ENCODE measurements around the gene ST14. TPM values are rescaled to one million over a fixed set of nuclear protein-coding genes. Genes with fewer than 3 reads are reported as not detected.
"Not testable (repeated sequence)": the region's sequence is repeated elsewhere in the genome, so short reads cannot be mapped to it uniquely, and the experiment has no call there.

ST14 gene
- total RNA-seq, 1 donor from 2014 or later = 22.6 TPM

- Mint-ChIP-seq H3K36me3 (ENCODE audit: low read depth) (peaks cover 35% of the 10 kb centered on the region), H3K9me3 (no peaks in the 10 kb centered on the region), H3K27me3 (no peaks in the 10 kb centered on the region), H3K4me1 (no peaks in the 10 kb centered on the region), H3K4me3 (no peak overlapping the region), H3K27ac (no peak overlapping the region)
- no peak for ATAC-seq (ENCODE audit: low read depth)
- intact Hi-C loops (cut with micrococcal nuclease) = no loop called here
- TF ChIP-seq CTCF (IDR thresholded peaks at IDR 0.05) = no peak
- ChIA-PET POLR2A (no interaction called here), CTCF (no interaction called here)
- DNase-seq = no peak
Measured at GRCh38 chr11:130190371-130190881, 30.8 kb downstream of the ST14 start.

- H3K36me3 Mint-ChIP-seq (ENCODE audit: low read depth) = peaks cover 42% of the 10 kb centered on the region
- no peaks in the 10 kb centered on the region for H3K4me1 Mint-ChIP-seq
- no peak overlapping the region for H3K27ac Mint-ChIP-seq
- no peak for DNase-seq
- H3K9me3 Mint-ChIP-seq = no peaks in the 10 kb centered on the region
- no peak for TF ChIP-seq CTCF (IDR thresholded peaks at IDR 0.05)
- no peaks in the 10 kb centered on the region for H3K27me3 Mint-ChIP-seq
- ChIA-PET POLR2A (no interaction called here), CTCF (no interaction called here)
- no peak for ATAC-seq (ENCODE audit: low read depth)
- no peak overlapping the region for H3K4me3 Mint-ChIP-seq
- intact Hi-C loops (cut with micrococcal nuclease) = no loop called here
Measured at GRCh38 chr11:130191896-130192295, 32.3 kb downstream of the ST14 start.

- intact Hi-C loops (cut with micrococcal nuclease) = no loop called here
- TF ChIP-seq CTCF (IDR thresholded peaks at IDR 0.05) = no peak
- ChIA-PET CTCF (interaction anchor here (0.8 kb wide), 1 partner anchor 60 kb away, joined by 4 read pairs; no protein-coding TSS in a partner anchor), POLR2A (no interaction called here)
- no peaks in the 10 kb centered on the region for H3K9me3 Mint-ChIP-seq
- H3K4me3 Mint-ChIP-seq = no peak overlapping the region
- DNase-seq = no peak
- no peak for ATAC-seq (ENCODE audit: low read depth)
- no peaks in the 10 kb centered on the region for H3K4me1 Mint-ChIP-seq
- H3K36me3 Mint-ChIP-seq (ENCODE audit: low read depth) = peaks cover 47% of the 10 kb centered on the region
- no peak overlapping the region for H3K27ac Mint-ChIP-seq
- no peaks in the 10 kb centered on the region for H3K27me3 Mint-ChIP-seq
Measured at GRCh38 chr11:130192845-130193267, 33.3 kb downstream of the ST14 start.

- H3K4me3 Mint-ChIP-seq; H3K4me1 Mint-ChIP-seq; H3K27me3 Mint-ChIP-seq; ATAC-seq (ENCODE audit: low read depth); DNase-seq; intact Hi-C loops (cut with micrococcal nuclease); H3K9me3 Mint-ChIP-seq; POLR2A ChIA-PET; H3K27ac Mint-ChIP-seq: not testable (repeated sequence)
- CTCF ChIA-PET = interaction anchor here (0.8 kb wide), 1 partner anchor 61 kb away, joined by 4 read pairs; no protein-coding TSS in a partner anchor
- peaks cover 52% of the 10 kb centered on the region for H3K36me3 Mint-ChIP-seq (ENCODE audit: low read depth)
Measured at GRCh38 chr11:130193551-130193950, 34.0 kb downstream of the ST14 start.

- Mint-ChIP-seq H3K4me1 (no peaks in the 10 kb centered on the region), H3K4me3 (no peak overlapping the region), H3K9me3 (no peaks in the 10 kb centered on the region), H3K27me3 (no peaks in the 10 kb centered on the region), H3K36me3 (ENCODE audit: low read depth) (peaks cover 58% of the 10 kb centered on the region), H3K27ac (no peak overlapping the region)
- no peak for TF ChIP-seq CTCF (IDR thresholded peaks at IDR 0.05)
- ATAC-seq (ENCODE audit: low read depth) = no peak
- ChIA-PET CTCF (no interaction called here), POLR2A (no interaction called here)
- intact Hi-C loops (cut with micrococcal nuclease) = no loop called here
- DNase-seq = no peak
Measured at GRCh38 chr11:130194241-130195023, 34.9 kb downstream of the ST14 start.
